HG02970 (cell line): ENCODE results near the gene PHGDH.

Experiments
- ATAC-seq: cut with Tn5 transposase; IDR thresholded peaks from one replicate; pipeline ENCODE4 v1.9.1; 2021; ENCODE audit warnings: mild to moderate bottlenecking, moderate library complexity, moderate number of reproducible peaks; ENCODE audit not compliant: unreplicated experiment, low FRiP score

PHGDH gene

DNA sequence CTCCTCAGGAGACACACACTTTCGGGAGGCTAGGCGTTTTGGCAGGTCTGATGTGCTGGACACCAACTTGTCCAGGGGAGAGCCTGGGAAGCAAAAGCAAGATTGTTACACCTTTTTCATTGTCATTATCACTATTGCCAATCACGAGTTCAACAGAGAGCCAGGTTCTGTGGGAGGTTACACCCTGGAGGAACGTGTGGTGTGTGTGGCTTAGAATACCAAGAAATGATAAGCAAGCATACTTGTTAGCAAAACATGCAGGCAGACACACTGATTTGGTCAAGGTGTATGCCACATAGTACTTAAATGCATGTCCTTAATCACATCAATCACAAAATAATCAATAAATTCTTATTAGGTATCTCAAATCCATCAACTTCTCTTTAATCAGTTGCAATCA is 40.9 kb downstream of the PHGDH start:
- ATAC-seq = no peak

DNA sequence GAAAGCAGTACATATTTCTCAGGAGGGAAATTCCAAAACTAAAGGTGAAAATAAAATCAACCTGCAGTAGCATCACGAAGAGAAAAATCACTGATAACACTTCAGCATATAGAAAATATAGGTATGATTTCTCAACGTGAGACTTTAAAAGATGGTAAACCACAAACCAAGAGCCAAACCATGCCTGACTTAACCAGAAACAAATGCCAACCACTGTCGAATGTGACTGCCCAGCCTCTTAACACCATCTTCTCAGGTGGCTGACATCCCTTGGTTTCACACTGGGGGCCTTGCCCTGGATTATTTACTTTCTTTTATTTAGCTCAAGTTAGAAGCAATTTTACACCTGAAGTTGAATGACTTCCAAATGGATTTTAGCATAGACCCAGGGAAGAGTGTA is 46.9 kb downstream of the PHGDH start:
- no peak for ATAC-seq

GRCh38 chr1:119762409-119762808 is 50.7 kb downstream of the PHGDH start:
- no peak for ATAC-seq

- ATAC-seq = no peak
These were observed 51.2 kb downstream of the PHGDH start for GRCh38 chr1:119762953-119763352.

GRCh38 chr1:119764220-119764619 is 52.5 kb downstream of the PHGDH start:
- no peak for ATAC-seq

DNA sequence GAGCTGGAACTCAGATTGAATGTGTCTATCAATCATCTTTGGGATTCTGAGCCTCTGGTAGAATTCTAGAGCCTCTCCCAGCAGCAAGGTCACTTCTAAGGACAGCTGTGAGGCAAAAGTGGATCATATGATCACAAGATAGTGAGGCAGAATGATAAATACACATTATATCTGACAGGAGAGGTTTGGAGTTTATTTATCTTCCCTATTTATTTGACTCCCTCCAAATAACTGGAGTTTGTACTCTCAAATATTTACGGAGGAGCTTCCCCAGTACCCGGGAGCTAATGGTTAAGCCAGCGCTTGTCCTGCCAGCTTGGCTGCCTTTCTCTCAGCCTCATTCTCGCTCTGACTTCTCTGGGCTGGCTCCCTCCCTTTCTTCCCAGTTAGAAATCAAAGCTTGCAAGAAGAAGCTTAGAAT is 54.6 kb downstream of the PHGDH start:
- ATAC-seq = no peak

DNA sequence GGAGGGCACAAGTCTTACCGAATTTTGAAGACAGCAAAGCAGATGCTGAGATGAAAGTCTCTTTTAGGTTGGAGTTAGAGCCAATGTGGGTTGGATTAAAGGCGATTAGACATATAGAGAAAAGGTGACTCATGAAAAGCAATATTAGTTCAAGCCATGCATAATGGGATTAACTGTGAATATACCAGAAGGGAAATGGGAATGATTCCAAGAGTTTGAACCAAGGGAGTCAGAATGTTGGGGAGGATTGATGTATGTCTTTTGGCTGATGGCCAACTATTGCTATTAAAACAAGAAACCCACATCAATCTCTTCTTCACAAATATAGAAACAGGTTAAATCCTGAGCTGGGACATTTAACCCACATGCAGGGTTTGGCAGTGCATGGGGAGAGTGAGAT is 55.8 kb downstream of the PHGDH start:
- no peak for ATAC-seq

DNA sequence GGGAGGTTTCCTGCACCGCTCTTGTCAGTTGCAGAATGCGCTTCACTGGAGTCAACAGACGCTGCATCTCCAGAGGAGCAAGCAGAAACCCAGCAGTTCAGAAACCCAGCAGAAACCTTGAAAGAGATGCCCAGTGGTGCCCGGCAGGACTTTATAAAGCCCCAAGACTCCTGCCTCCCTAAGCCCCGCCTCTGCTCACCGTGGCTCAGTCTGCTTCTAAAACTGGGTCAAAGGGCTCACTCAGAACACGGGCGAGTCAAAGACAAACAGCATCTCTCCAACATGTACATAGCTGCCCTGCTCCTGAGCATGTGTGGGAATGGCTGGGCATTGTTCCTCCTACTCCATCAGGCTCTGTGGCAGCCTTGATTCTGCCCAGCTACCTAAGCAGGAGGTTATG is 57.0 kb downstream of the PHGDH start, which contains the start of gene HMGCS2:
Gene HMGCS2 (minus strand): TSS at position 128 of the 400 bp plus-strand sequence. CDS start 61 bp downstream, at position 67.
- no peak for ATAC-seq

DNA sequence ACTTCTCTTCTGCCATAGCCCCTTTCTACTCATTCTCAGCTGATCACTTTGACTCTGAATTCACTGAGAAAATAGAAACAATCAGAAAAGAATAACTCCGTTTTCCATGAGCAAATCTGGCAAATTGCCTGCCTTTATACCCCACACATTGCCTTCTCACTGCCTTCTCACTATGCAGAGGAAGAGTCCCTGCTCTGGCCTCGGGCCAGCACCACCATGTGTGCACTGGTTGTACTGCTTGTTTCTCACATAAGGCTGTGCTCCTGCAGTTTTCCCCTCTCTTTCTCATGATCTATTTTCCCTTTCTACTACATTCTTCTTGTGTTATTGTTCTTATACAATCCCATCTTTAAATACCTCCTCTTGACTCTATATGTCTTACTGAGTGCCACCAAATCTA is 59.3 kb downstream of the PHGDH start:
- no peak for ATAC-seq

DNA sequence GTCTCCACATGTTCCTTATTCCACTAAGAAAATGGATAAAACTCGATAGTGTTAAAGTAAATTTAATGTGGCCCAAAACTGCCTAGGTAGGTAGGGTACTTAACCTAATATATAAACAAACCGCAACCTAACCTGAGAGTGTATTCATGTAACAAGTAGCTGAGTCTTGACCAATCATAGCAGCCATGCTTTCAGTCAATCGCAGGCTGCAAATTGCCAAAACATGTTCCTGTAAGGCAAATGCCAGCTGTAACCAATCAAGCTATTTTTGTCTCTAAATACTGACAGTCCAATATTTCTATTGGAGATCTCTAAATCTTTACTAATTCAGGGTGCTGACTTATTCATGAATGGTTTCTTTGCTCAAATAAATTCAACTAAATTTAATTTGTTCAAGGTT is 60.0 kb downstream of the PHGDH start:
- no peak for ATAC-seq

DNA sequence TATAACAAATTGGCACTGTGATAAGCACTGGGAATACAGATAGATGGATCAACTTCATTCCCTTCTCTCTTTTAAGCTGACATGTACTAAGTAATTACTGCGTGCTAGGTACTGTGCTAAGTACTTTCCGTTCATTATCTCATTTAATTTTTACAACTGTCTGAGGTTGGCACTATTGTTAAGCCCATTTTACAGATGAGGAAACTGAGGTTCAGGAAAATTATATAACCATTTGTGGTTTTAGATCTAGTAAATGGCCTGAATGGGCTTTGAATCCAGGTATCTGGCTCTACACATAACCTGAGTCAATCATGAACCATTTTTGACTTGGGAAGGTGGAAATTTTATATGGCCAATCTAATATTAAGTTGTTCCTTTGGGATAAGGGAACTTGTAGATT is 60.6 kb downstream of the PHGDH start:
- ATAC-seq = no peak

GRCh38 chr1:119773711-119774241 is 62.0 kb downstream of the PHGDH start:
- no peak for ATAC-seq

GRCh38 chr1:119774746-119775490 is 63.2 kb downstream of the PHGDH start:
- no peak for ATAC-seq

GRCh38 chr1:119778359-119778758 is 66.6 kb downstream of the PHGDH start:
- ATAC-seq = no peak

DNA sequence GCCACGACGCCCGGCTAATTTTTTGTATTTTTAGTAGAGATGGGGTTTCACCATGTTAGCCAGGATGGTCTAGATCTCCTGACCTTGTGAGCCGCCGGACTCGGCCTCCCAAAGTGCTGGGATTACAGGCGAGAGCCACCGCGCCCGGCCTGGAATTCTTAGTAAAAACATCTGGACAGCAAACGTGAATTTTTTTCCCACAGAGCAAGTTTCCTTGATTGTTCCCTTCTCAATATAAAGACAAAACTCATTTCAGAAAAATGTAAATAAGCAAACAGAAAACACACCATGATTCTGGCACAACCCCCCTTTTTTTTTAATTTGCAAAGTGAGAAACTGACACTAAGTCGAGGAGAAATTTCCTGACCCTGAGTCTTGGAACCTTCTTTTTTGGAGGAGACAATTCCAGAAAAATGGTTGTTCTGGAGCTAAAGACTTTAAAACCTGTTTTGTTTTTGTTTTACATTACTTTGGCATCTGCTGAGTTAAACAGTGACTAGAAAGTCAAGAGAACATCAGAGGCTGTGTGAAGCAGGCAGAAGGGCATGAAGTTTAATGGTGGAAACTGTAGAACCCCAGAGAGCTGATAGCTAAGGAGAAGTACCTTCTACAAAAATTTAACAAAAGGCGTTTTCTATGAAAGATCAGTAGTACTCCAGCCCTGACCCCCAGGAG is 67.3 kb downstream of the PHGDH start:
- ATAC-seq = no peak

- ATAC-seq = no peak
These were observed 68.2 kb downstream of the PHGDH start for GRCh38 chr1:119779869-119780356.

GRCh38 chr1:119781434-119782210 is 69.9 kb downstream of the PHGDH start:
- no peak for ATAC-seq

- ATAC-seq = no peak
These were observed 71.0 kb downstream of the PHGDH start for GRCh38 chr1:119782631-119783325.

- no peak for ATAC-seq
These were observed 71.8 kb downstream of the PHGDH start for GRCh38 chr1:119783354-119784185.
